Caco-2 (cell line): ENCODE measurements around the gene SP6. TPM values are rescaled to one million over a fixed set of nuclear protein-coding genes. Genes with fewer than 3 reads are reported as not detected.

Experiments used
- BruUV-seq: library from RNA; stranded (reverse); fragments of 400-500 nt; replicated peaks from 2 replicates; lab custom pipeline; 2021; lab: Mats Ljungman, UMichigan
- CTCF ChIA-PET: fragments of 300-600 bp; sonication (Branson Sonifier 250); formaldehyde crosslinking; loops from one replicate; lab custom pipeline; 2022; ENCODE audit warnings: antibody characterized with exemption; lab: Charles Lee
- POLR2A ChIA-PET: fragments of 300-600 bp; sonication (Branson Sonifier 250); formaldehyde crosslinking; loops from one replicate; lab custom pipeline; 2022; ENCODE audit warnings: antibody characterized with exemption; lab: Charles Lee
- DNase-seq, 2 experiments: peaks; one replicate each; pipeline versions ENCODE4 v3.0.0 to v3.0.0-alpha.2; 2020 to 2022
- H3K27me3 ChIP-seq: replicated peaks from 2 replicates; pipeline ENCODE4 v1.6.0; 2011; ENCODE audit warnings: low read length; ENCODE audit not compliant: control insufficient read depth, insufficient read depth
- H3K36me3 ChIP-seq: 2 replicates; pipeline ENCODE4 v1.5.1; 2011; ENCODE audit warnings: low read length; ENCODE audit not compliant: control insufficient read depth, insufficient read depth
- H3K4me1 ChIP-seq: fragments of 250-450 bp; sonication (Bioruptor Pico); 2 replicates; pipeline ENCODE4 v1.5.1; 2020; ENCODE audit warnings: mild to moderate bottlenecking
- H3K4me3 ChIP-seq: 2 replicates; pipeline ENCODE4 v1.5.1; 2011; ENCODE audit warnings: low read depth, mild to moderate bottlenecking, control low read depth, low read length
- H3K9me3 ChIP-seq: fragments of 250-450 bp; sonication (Bioruptor Pico); 2 replicates; pipeline ENCODE4 v1.5.1; 2020; ENCODE audit warnings: mild to moderate bottlenecking, moderate library complexity
- H3K27ac Mint-ChIP-seq: one replicate; pipeline ENCODE4 v1.8.0; 2022; ENCODE audit warnings: mixed read lengths; ENCODE audit not compliant: unreplicated experiment
- H3K27me3 Mint-ChIP-seq: one replicate; pipeline ENCODE4 v1.8.0; 2022; ENCODE audit warnings: mixed read lengths; ENCODE audit not compliant: insufficient read depth, unreplicated experiment
- H3K36me3 Mint-ChIP-seq: one replicate; pipeline ENCODE4 v1.8.0; 2022; ENCODE audit warnings: mild to moderate bottlenecking, mixed read lengths; ENCODE audit not compliant: insufficient read depth, unreplicated experiment
- H3K4me1 Mint-ChIP-seq: one replicate; pipeline ENCODE4 v1.8.0; 2022; ENCODE audit warnings: low read depth, mixed read lengths; ENCODE audit not compliant: unreplicated experiment
- H3K4me3 Mint-ChIP-seq: one replicate; pipeline ENCODE4 v1.8.0; 2022; ENCODE audit warnings: mild to moderate bottlenecking, moderate library complexity, mixed read lengths; ENCODE audit not compliant: unreplicated experiment
- H3K9me3 Mint-ChIP-seq: one replicate; pipeline ENCODE4 v1.8.0; 2022; ENCODE audit warnings: mixed read lengths; ENCODE audit not compliant: unreplicated experiment
- CTCF ChIP-seq, 2 experiments: fragments of 200-600 bp in 1 of 2; IDR thresholded peaks; 1 replicate in 1 of 2; 2 replicates in 1 of 2; pipeline versions ENCODE4 v1.5.1 to v1.8.0; 2011 to 2022; ENCODE audit warnings: antibody characterized with exemption in 1 of 2, control low read depth in 1 of 2, inconsistent platforms in 1 of 2, low read depth in 1 of 2, low read length in 1 of 2, mild to moderate bottlenecking in 1 of 2, moderate library complexity in 1 of 2; ENCODE audit not compliant: insufficient read depth in 1 of 2, severe bottlenecking in 1 of 2, unreplicated experiment in 1 of 2
- intact Hi-C: fragments of 100-400 bp; cut with micrococcal nuclease; formaldehyde crosslinking; loops from one replicate; pipeline ENCODE4 v1.10.0; 2022; ENCODE audit not compliant: unreplicated experiment
- total RNA-seq: library from RNA; stranded (reverse); gene quantifications from 2 replicates; pipeline ENCODE4 v1.2.3, GENCODE V29; 2022

Gene SP6
- total RNA-seq, 1 experiment from 2014 or later, result 25.0 TPM

- no peak for DNase-seq
- no TSS peak for BruUV-seq
- H3K27me3 Mint-ChIP-seq, result peaks cover 2% of the 10 kb centered on the region
- Histone ChIP-seq H3K9me3 (no peaks in the 10 kb centered on the region), H3K4me3 (peak overlapping the region; percentile 60), H3K36me3 (0 out of 2 replicates have a peak, but pooled peaks cover 2% of the 10 kb centered on the region), H3K4me1 (peaks cover 10% of the 10 kb centered on the region), H3K27me3 (no peaks in the 10 kb centered on the region)
- H3K4me3 Mint-ChIP-seq, result peak overlapping the region; percentile 75
- peaks cover 20% of the 10 kb centered on the region for H3K36me3 Mint-ChIP-seq
- no peak for TF ChIP-seq CTCF (IDR thresholded peaks at IDR 0.05; ENCODE audit: insufficient read depth in 1 of 2, low read depth in 1 of 2, low read length in 1 of 2, severe bottlenecking in 1 of 2, unreplicated experiment in 1 of 2)
- no peaks in the 10 kb centered on the region for H3K9me3 Mint-ChIP-seq
- intact Hi-C loops, result loop anchor here (1.0 kb wide), 6 partner anchors 47 to 124 kb away; partner anchors contain the start of genes PNPO and SCRN2
- peaks cover 29% of the 10 kb centered on the region for H3K4me1 Mint-ChIP-seq
- CTCF ChIA-PET, result interaction anchor here (0.6 to 15.7 kb wide), 20 partner anchors 9 to 174 kb away, joined by 3 to 904 read pairs (median 10); partner anchors contain the start of genes CDK5RAP3, LRRC46, MRPL10 and NFE2L1
- POLR2A ChIA-PET, result interaction anchor here (0.6 to 2.9 kb wide), 26 partner anchors 9 to 958 kb away, joined by 3 to 56 read pairs (median 6); partner anchors contain the start of genes CDK5RAP3, KPNB1, LRRC46 and MRPL10
- peak overlapping the region; percentile 91 for H3K27ac Mint-ChIP-seq
Measured at GRCh38 chr17:47894498-47895346, 43.8 kb upstream of the SP6 start.

GRCh38 chr17:47891545-47892088 lies 40.7 kb upstream of the SP6 start:
- no peak for TF ChIP-seq CTCF (IDR thresholded peaks at IDR 0.05; ENCODE audit: insufficient read depth in 1 of 2, low read depth in 1 of 2, low read length in 1 of 2, severe bottlenecking in 1 of 2, unreplicated experiment in 1 of 2)
- POLR2A ChIA-PET, result interaction anchor here (0.7 to 2.1 kb wide), 4 partner anchors 41 to 242 kb away, joined by 3 to 12 read pairs (median 4); partner anchors contain the start of genes PNPO, SCRN2 and SP6
- DNase-seq, result no peak
- H3K36me3 Mint-ChIP-seq, result peaks cover 13% of the 10 kb centered on the region
- BruUV-seq, result no TSS peak
- H3K36me3 ChIP-seq, result no peaks in the 10 kb centered on the region
- H3K9me3 Mint-ChIP-seq, result no peaks in the 10 kb centered on the region
- H3K27ac Mint-ChIP-seq, result no peak overlapping the region
- CTCF ChIA-PET, result interaction anchor here (0.6 to 15.7 kb wide), 11 partner anchors 30 to 174 kb away, joined by 3 to 904 read pairs (median 6); partner anchors contain the start of genes CDK5RAP3, LRRC46, MRPL10 and OSBPL7
- intact Hi-C loops, result no loop called here
- no peaks in the 10 kb centered on the region for H3K27me3 ChIP-seq
- H3K4me1 Mint-ChIP-seq, result peaks cover 20% of the 10 kb centered on the region
- no peaks in the 10 kb centered on the region for H3K9me3 ChIP-seq
- H3K4me1 ChIP-seq, result peaks cover 8% of the 10 kb centered on the region
- H3K27me3 Mint-ChIP-seq, result peaks cover 2% of the 10 kb centered on the region
- no peak overlapping the region for H3K4me3 Mint-ChIP-seq
- no peak overlapping the region for H3K4me3 ChIP-seq
